ENCODE measurements around the gene TMIGD3.

DNA sequence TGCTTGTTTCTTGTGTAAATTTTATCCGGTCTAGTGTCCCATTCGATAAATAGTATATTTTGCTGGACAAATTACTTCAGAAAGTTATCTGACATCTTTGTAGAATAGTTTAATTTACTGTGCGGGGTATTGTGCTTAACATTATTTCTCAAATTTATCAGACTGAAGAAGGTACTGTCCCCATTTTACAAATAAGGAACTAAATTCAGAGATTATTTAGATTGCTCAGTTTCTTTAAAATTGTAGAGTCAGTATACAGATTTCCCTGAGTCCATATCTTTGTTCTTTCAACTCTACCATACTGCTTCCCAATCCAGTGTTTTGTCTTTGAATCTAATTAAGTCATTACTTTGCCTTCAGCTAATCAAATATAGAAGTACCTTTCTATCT is 47.8 kb downstream of the TMIGD3 start:
- no peak for TF ChIP-seq POLR2AphosphoS5 (IDR thresholded peaks at IDR 0.05; ENCODE audit: low read depth, low read length)
- TF ChIP-seq POLR2A (IDR thresholded peaks at IDR 0.05; ENCODE audit: low read depth, low read length), result no peak
- TF ChIP-seq TAF1 (IDR thresholded peaks at IDR 0.05; ENCODE audit: low read depth, low read length), result no peak
- TF ChIP-seq SPI1 (IDR thresholded peaks at IDR 0.05; ENCODE audit: low read depth, low read length), result no peak
- TF ChIP-seq POU2F2 (IDR thresholded peaks at IDR 0.05; ENCODE audit: low read depth, low read length), result no peak
